Measurements from ENCODE around the gene MITD1. TPM values are rescaled to one million over a fixed set of nuclear protein-coding genes. Genes with fewer than 3 reads are reported as not detected.

Gene MITD1
- total and polyA plus RNA-seq, 2 of the 13 experiments (the other 11 are each of a cell fraction or from before 2014, with no cell fraction given): 17.8 to 43.7 TPM

DNA sequence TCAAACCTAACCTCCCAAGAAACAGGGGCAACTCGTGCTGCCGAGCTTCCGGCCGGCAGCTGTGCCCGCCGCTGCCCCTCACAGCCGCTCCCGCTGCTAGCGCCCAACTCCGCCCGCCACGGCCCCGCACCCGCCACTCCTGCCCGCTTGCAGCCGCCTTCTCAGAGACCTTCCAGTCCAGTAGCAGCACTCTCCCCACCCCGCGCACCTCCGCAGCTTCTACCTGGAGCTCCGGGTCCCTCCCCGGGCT, 40.1 kb downstream of the MITD1 start (continued):
- no peak for TF ChIP-seq LRRFIP1 (CRISPR knock-in tag; conservative IDR thresholded peaks at IDR 0.05)
- TF ChIP-seq ZNF672 (CRISPR knock-in tag; IDR thresholded peaks at IDR 0.05): no peak
- TF ChIP-seq NR2F2 (IDR thresholded peaks at IDR 0.05; ENCODE audit: borderline replicate concordance, low read depth): no peak; the same call in 1 of the 2 replicates
- peak; percentile 82 for TF ChIP-seq PHF21A (CRISPR knock-in tag; IDR thresholded peaks at IDR 0.05)
- TF ChIP-seq CHD2 (IDR thresholded peaks at IDR 0.05; ENCODE audit: low read depth, low read length): no peak
- TF ChIP-seq ZNF256 (CRISPR knock-in tag; conservative IDR thresholded peaks at IDR 0.05): peak; percentile 88; the same call in 1 of the 2 replicates
- no peak; the same call in 1 of the 2 replicates for TF ChIP-seq ZNF264 (CRISPR knock-in tag; IDR thresholded peaks at IDR 0.05)
- no peak for TF ChIP-seq ZNF652 (CRISPR knock-in tag; IDR thresholded peaks at IDR 0.05; ENCODE audit: borderline replicate concordance, low read depth)
- TF ChIP-seq MIER2 (CRISPR knock-in tag; IDR thresholded peaks at IDR 0.05): 0 out of 2 replicates have a peak, but pooled peaks have one; percentile 1
- 0 out of 2 replicates have a peak, but pooled peaks have one; percentile 83 for TF ChIP-seq AKAP8 (CRISPR knock-in tag; IDR thresholded peaks at IDR 0.05)
- 0 out of 2 replicates have a peak, but pooled peaks have one; percentile 38 for TF ChIP-seq GPN1 (CRISPR knock-in tag; IDR thresholded peaks at IDR 0.05; ENCODE audit: borderline replicate concordance)
- TF ChIP-seq BCL6 (CRISPR knock-in tag; IDR thresholded peaks at IDR 0.05): no peak; the same call in 1 of the 2 replicates
- TF ChIP-seq FOXO1 (CRISPR knock-in tag; IDR thresholded peaks at IDR 0.05): no peak
- TF ChIP-seq ZNF841 (CRISPR knock-in tag; IDR thresholded peaks at IDR 0.05; ENCODE audit: borderline replicate concordance): no peak
- TF ChIP-seq ZBTB26 (CRISPR knock-in tag; IDR thresholded peaks at IDR 0.05; ENCODE audit: borderline replicate concordance): no peak
- TF ChIP-seq ZBTB33 (CRISPR knock-in tag; IDR thresholded peaks at IDR 0.05): no peak
- TF ChIP-seq FIP1L1 (IDR thresholded peaks at IDR 0.05; ENCODE audit: borderline replicate concordance, insufficient read depth, low read depth, low read length): no peak
- TF ChIP-seq EED (CRISPR knock-in tag; IDR thresholded peaks at IDR 0.05): no peak
- TF ChIP-seq HNRNPH1 (optimal IDR thresholded peaks at IDR 0.05; ENCODE audit: low read depth, low read length): no peak
- peak; percentile 36; the same call in 1 of the 2 replicates for TF ChIP-seq AHR (CRISPR knock-in tag; IDR thresholded peaks at IDR 0.05)
- no peak; the same call in 1 of the 2 replicates for TF ChIP-seq HIC2 (CRISPR knock-in tag; IDR thresholded peaks at IDR 0.05; ENCODE audit: low read depth)
- TF ChIP-seq, protein P1, sequence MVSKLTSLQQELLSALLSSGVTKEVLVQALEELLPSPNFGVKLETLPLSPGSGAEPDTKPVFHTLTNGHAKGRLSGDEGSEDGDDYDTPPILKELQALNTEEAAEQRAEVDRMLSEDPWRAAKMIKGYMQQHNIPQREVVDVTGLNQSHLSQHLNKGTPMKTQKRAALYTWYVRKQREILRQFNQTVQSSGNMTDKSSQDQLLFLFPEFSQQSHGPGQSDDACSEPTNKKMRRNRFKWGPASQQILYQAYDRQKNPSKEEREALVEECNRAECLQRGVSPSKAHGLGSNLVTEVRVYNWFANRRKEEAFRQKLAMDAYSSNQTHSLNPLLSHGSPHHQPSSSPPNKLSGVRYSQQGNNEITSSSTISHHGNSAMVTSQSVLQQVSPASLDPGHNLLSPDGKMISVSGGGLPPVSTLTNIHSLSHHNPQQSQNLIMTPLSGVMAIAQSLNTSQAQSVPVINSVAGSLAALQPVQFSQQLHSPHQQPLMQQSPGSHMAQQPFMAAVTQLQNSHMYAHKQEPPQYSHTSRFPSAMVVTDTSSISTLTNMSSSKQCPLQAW (CRISPR knock-in tag; IDR thresholded peaks at IDR 0.05): no peak
- TF ChIP-seq RFXAP (CRISPR knock-in tag; IDR thresholded peaks at IDR 0.05; ENCODE audit: borderline replicate concordance): peak; percentile 79; the same call in 1 of the 2 replicates

Data from HepG2 (cell line).